ENCODE measurements around the gene PIK3C2G.

Gene PIK3C2G

DNA sequence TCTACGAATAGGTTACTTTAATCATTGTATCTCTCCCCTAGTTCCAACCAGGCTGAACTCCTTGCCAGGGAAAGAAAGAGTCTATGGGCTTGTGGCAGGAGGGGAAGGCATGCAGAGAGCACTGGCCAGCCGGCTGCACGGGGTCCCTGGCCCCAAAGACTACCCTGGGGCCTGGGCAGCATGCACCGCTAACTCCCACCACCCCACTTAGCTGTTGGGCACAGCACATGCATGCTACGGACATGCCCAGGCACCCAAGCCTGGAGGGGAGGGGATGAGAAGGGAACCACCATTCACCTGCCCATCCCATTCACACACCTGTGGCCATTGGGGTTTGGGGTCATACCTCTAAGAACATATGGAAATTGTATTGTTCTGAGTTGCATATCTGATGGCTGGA, 94.1 kb downstream of the PIK3C2G start:
- no peak for DNase-seq

DNA sequence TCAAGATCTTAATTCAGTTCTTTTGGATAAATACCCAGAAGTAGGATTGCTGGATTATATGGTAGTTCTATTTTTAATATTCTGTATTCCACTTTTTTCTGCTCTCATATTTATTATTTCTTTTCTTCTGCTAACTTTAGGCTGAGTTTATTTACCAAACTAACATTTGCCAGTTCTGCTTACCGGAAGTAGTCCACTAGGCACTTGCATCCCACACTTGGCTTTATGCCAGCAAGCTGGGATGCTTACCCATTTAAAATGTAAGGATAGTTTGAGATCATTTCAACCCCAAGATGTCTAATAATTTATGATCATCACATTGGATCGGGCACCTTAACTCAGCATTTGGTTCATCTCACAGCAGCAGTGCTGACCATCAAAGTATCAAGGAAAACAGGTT, 96.8 kb downstream of the PIK3C2G start:
- no peak for DNase-seq

DNA sequence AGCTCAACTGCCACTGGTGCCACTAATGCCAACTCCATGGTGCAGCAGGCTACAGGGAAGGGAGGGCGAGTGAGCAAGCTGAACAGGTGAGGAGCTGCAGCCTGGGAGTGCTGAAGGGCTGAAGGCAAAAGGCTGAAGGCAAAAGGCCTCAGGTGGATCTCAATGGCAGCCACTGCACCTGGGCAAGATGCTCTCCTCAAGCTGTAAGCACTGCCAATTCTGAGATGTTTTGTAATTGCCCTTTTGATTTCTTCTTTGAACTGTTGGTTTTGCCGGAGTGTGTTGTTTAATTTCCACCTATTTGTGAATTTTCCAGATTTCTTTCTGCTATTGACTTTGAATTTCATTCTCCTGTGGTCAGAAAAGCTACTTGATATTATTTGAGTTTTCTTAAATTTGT, 97.6 kb downstream of the PIK3C2G start:
- DNase-seq = no peak

DNA sequence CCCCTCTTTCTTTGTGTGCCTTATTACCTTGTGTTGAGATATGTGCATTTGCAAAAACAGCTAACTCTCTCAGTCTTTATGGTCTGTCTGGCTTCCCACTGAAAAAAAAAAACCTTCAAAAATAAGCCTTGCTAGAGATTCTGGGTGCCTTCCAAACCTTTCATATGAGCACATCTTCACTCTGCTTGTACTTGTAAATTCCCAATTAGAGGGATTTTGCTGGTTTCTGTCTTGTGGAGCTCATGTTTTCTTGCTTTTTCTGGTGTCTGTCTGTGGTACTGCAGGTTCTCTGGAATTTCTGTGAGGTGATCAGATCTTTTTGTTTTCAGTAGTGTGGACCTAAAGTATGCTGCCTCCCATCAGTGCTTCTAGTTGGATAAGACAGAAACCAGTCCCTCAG, 100.1 kb downstream of the PIK3C2G start:
- DNase-seq = no peak

DNA sequence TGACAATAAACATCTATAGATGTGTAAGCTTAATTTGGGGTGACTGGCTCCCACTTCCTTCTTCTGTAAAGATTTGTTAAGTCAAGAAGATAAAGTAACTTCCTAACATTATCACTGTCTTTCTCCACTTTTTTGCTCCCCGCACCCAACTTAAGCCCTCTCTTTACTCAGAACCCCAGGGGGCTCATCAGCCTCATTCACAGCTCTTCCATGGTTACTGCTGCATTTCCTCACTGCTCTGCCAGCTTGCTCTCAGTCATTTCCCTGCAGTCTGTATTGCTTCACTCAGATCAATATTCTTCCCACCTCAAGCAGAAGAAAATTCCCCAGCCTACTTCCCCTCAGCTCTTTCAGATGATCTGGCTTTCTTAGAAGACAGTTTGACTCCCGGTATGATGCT, 102.0 kb downstream of the PIK3C2G start:
- no peak for DNase-seq

GRCh38 chr12:18368594-18368993, 107.3 kb downstream of the PIK3C2G start:
- DNase-seq = no peak

DNA sequence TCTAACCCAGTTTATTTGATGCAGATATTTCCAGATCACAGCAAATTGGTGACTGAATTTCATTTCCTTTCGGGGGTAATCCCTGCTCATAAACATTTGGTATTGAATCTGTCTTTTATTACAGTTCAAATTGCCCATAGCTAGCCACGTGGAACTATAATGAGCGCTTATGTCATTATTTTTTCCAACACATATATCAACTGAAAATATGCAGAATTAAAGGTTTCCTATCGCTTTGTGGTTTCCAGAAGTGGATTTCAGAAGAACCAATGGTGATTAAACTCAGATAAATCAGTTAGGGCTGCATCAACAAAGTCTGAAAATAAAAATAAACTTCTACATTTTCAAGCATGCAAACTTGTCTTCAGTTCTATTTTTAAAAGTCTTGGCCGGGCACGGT, 111.9 kb downstream of the PIK3C2G start:
- no peak for DNase-seq

DNA sequence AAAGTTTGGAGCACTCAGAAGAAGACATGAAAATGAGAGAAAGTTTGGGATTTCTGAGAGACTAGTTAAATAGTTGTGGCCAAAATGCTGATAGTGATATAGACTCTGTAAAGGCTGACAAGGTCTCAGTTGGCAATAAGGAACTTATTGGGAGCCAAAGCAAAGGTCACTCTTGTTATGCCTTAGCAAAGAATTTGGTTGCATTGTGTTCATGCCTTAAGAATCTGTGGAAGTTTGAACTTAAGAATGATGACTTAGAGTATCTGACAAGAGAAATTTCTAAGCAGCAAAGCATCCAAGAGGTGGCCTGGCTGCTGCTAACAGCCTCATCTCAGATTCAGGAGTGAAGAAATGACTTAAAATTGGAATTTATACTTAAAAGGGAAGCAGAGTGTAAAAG, 113.8 kb downstream of the PIK3C2G start:
- DNase-seq = no peak

GRCh38 chr12:18375583-18375982, 114.3 kb downstream of the PIK3C2G start:
- no peak for DNase-seq

- DNase-seq = no peak
Measured at GRCh38 chr12:18382236-18382885, 121.0 kb downstream of the PIK3C2G start.

- no peak for DNase-seq
Measured at GRCh38 chr12:18383203-18383602, 121.9 kb downstream of the PIK3C2G start.

- no peak for DNase-seq
Measured at GRCh38 chr12:18387706-18388105, 126.4 kb downstream of the PIK3C2G start.

DNA sequence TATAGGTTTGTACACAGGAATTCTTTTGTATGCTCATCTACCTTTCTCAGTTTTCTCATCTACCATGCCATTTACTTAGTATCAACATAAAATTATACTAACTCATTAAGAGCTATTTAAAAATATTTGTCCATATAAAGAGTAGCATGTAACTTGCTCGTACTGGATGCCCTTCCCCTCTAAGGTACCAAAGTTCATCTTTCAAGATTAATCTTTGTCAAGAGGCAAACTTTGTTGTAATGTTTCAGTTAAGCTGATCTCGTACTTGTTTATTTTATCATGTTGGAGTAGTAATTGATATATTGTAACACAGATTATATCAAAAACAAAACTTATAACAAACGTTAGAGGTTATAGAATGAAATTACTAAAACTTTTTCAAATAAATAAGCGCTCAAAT, 128.5 kb downstream of the PIK3C2G start:
- no peak for DNase-seq

DNA sequence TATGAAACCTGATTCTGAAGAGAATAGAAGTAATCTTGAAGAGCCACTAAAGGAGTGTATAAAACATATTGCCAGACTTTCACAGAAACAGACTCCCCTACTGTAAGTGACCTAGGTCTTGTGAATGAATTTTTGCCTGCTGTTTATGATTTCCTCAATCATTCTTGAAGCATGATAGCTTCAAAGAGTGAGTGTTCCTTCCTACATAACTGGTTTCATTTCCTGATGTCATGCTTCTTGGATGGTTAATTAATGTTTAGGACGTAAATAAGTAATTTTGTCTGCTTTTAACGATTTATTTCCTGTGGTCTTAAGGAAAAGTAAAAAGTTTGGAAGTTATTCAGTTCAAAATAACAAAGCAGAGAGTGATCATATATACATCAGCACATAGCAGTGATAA, 129.8 kb downstream of the PIK3C2G start:
- DNase-seq = no peak

- no peak for DNase-seq
Measured at GRCh38 chr12:18394742-18395141, 133.4 kb downstream of the PIK3C2G start.

GRCh38 chr12:18400186-18400585, 138.9 kb downstream of the PIK3C2G start:
- no peak for DNase-seq

DNA sequence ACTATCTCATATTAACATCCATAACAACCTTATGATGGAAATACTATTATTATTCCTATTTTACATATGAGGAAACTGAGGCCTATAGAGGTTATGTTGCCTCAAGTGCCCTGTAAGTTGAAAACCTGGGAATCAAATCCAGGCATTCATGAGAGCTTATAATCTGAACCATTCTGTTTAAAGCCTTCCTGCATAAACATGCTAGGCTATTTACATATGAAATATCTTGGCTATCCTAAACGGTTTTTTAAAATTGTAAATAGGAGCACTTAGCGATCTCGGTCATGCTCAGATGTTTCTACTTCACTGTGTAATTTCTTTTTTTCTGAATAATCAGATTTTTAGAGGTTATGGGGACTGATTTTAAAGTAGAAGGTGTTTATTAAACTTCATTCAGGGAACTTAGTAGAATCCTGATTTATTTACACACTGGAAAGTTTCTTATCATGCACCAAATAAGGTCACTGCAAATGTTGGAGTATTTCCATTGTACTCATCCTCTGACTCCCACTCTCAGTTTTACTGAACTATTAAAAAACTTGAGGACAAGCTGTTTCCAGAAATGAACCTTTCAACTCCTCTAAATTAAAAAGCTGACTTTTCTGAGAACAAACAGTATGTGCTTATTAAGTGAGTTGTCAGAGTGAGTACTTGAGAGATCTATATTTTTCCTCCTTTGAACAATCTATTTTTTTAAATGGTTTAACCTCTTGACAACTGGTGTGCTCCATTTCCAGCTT, 141.7 kb downstream of the PIK3C2G start:
- no peak for DNase-seq

GRCh38 chr12:18411453-18411852, 150.1 kb downstream of the PIK3C2G start:
- DNase-seq = no peak

DNA sequence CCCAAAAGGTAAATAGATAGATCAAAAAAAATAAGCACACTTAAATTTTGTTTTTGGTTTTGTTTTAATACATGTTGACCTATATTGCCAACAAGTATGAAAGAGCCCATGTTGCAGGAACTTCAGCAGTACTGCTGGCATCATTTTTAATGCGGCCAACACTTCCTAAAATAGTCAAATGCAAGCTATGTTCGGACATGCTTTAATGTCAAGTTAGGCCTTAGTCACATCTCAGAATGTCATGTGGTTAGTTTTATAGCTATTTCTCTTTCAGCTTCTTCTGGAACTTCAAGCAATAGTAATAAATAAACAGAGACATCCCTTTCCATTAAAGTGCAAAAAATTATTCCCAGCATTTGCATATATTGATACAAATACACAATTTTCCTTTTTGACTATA, 153.4 kb downstream of the PIK3C2G start:
- no peak for DNase-seq

DNA sequence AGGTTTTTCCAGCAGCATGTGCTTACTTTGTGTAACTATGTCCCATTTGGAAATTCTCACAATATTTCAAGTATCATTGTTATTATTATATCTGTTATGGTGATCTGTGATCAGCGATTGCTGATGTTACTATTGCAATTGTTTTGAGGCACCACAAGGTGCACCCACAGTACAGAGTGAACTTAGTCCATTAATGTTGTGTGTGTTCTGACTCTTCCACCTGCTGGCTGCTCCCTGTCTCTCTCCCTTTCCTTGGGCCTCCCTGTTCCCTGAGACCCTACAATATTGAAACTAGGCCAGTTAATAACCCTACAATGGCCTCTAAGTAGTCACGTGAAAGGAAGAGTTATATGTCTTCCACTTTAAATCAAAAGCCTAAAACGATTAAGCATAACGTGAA, 153.9 kb downstream of the PIK3C2G start:
- no peak for DNase-seq

GRCh38 chr12:18416412-18416811, 155.1 kb downstream of the PIK3C2G start:
- no peak for DNase-seq

DNA sequence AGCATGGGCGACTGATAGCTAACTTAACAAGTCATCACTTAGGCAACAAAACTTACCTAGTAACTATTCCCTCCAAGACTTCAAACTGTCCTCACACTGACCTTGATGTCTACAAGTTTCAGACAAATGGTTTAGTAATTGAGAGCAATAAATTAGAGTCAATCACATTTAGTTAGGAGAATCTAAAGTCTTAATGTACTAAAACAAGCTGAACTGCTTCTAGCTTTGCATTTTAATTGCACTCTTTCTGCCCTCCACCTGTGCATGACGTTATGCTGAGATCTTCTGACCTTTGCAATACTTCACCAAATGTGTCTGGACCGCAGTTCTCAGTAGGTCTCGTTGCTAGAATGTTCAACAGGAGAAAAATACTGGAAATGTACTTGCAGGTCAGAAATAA, 158.0 kb downstream of the PIK3C2G start:
- no peak for DNase-seq

DNA sequence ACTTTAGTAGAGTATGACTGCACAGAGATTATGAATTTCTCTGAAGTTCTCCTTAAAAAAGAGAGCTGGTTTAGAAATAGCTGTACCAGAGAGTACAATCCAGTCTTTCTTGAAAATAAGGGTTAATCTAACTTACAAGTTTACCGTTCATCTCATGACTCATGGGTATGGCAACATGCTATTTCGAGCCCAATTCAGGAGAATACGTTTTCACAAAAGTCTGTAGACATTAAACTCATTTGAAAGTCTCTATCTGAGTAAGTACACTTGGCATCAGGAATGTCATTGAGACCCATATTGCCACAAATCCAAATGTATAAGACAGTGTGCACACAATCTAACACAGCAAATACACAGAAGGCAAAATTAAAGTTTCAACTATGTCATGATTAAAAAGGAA, 160.5 kb downstream of the PIK3C2G start:
- DNase-seq = no peak

GRCh38 chr12:18422871-18423270, 161.6 kb downstream of the PIK3C2G start:
- DNase-seq = no peak

- no peak for DNase-seq
Measured at GRCh38 chr12:18424857-18425256, 163.5 kb downstream of the PIK3C2G start.

Data from NCI-H2107 (cell line).